Smooth muscle cell (in vitro differentiated cells): Measurements from ENCODE around the gene KRT86. TPM values are rescaled to one million over a fixed set of nuclear protein-coding genes. Genes with fewer than 3 reads are reported as not detected.

ENCODE experiments used
- DNase-seq: peaks from one replicate; lab custom pipeline; 2025; ENCODE audit not compliant: unreplicated experiment; lab: John Stamatoyannopoulos, UW
- H2AFZ ChIP-seq: fragments of 200-600 bp; sonication (generic); 2 replicates; pipeline ENCODE4 v1.6.0; 2016; ENCODE audit warnings: antibody characterized with exemption, low read depth, mild to moderate bottlenecking
- H3F3A ChIP-seq: fragments of 200-600 bp; sonication (generic); 2 replicates; pipeline ENCODE4 v1.6.0; 2017; ENCODE audit warnings: antibody characterized with exemption, low read depth
- H3K27ac ChIP-seq: fragments of 200-600 bp; sonication (generic); 2 replicates; pipeline ENCODE4 v1.5.1; 2016; ENCODE audit warnings: low read depth, mild to moderate bottlenecking
- H3K27me3 ChIP-seq: fragments of 200-600 bp; sonication (generic); 2 replicates; pipeline ENCODE4 v1.6.1; 2016; ENCODE audit warnings: low read depth, mild to moderate bottlenecking
- H3K36me3 ChIP-seq: fragments of 200-600 bp; sonication (generic); 2 replicates; pipeline ENCODE4 v1.5.1; 2016; ENCODE audit warnings: low read depth
- H3K4me1 ChIP-seq: fragments of 200-600 bp; sonication (generic); 2 replicates; pipeline ENCODE4 v1.5.1; 2016; ENCODE audit warnings: low read depth
- H3K4me2 ChIP-seq: fragments of 200-600 bp; sonication (generic); 2 replicates; pipeline ENCODE4 v1.6.0; 2016; ENCODE audit warnings: mild to moderate bottlenecking
- H3K4me3 ChIP-seq: fragments of 200-600 bp; sonication (generic); 2 replicates; pipeline ENCODE4 v1.5.1; 2016; ENCODE audit warnings: mild to moderate bottlenecking
- H3K79me2 ChIP-seq: fragments of 200-600 bp; sonication (generic); 2 replicates; pipeline ENCODE4 v1.6.0; 2016; ENCODE audit warnings: low read depth, mild to moderate bottlenecking
- H3K9ac ChIP-seq: fragments of 200-600 bp; sonication (generic); 2 replicates; pipeline ENCODE4 v1.6.0; 2016; ENCODE audit warnings: low read depth
- H3K9me3 ChIP-seq: fragments of 200-600 bp; sonication (generic); replicated peaks from 2 replicates; pipeline ENCODE4 v1.5.1; 2016; ENCODE audit warnings: low read depth
- H4K20me1 ChIP-seq: fragments of 200-600 bp; sonication (generic); 2 replicates; pipeline ENCODE4 v1.6.0; 2016; ENCODE audit warnings: low read depth
- whole genome bisulfite sequencing: methylation state at CpG from one replicate; pipeline ENCODE4 v1.1.7; 2016; ENCODE audit warnings: low lambda C conversion rate; 5-methylcytosine and 5-hydroxymethylcytosine counted together
- polyA plus RNA-seq: library from polyadenylated mRNA; unstranded; fragments of >200 nt; fragmentation: Nextera tagmentation; extraction: Ambion mirVana; gene quantifications from 2 replicates; pipeline ENCODE4 v1.2.1, GENCODE V29; 2016
- total RNA-seq: library from RNA; depleted of rRNA; stranded (reverse); fragments of >200 nt; gene quantifications from 2 replicates; pipeline ENCODE4 v1.2.3, GENCODE V29; 2014
- TF ChIP-seq, protein P1 (sequence below): fragments of 200-600 bp; sonication (generic); IDR thresholded peaks from 2 replicates; pipeline ENCODE4 v1.5.1; 2017; ENCODE audit warnings: borderline replicate concordance, mild to moderate bottlenecking, antibody characterized with exemption; ENCODE audit not compliant: insufficient read depth, poor library complexity, severe bottlenecking

KRT86 gene
- total and polyA plus RNA-seq, 2 experiments from 2014 or later: not detected

GRCh38 chr12:52291267-52291935, 17.0 kb downstream of the KRT86 start, which contains the start of gene KRT81:
Gene KRT81, minus strand, starts transcription at chr12:52291534. Its CDS starts 69 bp downstream, at chr12:52291465.
- no peak for DNase-seq

DNA sequence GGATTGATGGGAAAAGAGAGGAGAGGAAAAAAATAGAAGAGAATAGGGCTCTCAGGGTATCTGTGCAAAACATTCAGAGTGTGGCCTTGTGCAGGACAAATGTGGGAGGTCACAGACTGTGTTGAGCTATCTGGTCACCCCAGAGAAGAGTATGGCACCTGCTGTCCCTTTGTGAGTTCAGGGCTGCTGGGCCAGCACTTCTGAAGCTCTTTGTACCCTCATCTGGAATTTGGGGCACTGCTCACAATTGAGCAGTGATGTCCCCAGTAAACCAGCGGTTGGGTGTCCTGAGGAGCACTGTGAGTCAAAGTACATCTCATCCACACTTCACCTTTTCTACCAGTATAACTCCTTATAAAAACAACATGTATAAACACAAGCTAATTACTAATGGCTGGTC, 19.5 kb downstream of the KRT86 start:
- no peaks in the 10 kb centered on the region for H3F3A ChIP-seq
- no peaks in the 10 kb centered on the region for H3K36me3 ChIP-seq
- no peak overlapping the region for H3K4me2 ChIP-seq
- H4K20me1 ChIP-seq: no peaks in the 10 kb centered on the region
- H3K79me2 ChIP-seq: no peaks in the 10 kb centered on the region
- no peak overlapping the region for H3K4me3 ChIP-seq
- no peak overlapping the region for H2AFZ ChIP-seq
- no peak overlapping the region for H3K27ac ChIP-seq
- WGBS: 80% methylated on average over 1 of the region's 1 CpG
- no peak overlapping the region for H3K9ac ChIP-seq
- H3K27me3 ChIP-seq: peaks cover 64% of the 10 kb centered on the region
- TF ChIP-seq, protein P1, sequence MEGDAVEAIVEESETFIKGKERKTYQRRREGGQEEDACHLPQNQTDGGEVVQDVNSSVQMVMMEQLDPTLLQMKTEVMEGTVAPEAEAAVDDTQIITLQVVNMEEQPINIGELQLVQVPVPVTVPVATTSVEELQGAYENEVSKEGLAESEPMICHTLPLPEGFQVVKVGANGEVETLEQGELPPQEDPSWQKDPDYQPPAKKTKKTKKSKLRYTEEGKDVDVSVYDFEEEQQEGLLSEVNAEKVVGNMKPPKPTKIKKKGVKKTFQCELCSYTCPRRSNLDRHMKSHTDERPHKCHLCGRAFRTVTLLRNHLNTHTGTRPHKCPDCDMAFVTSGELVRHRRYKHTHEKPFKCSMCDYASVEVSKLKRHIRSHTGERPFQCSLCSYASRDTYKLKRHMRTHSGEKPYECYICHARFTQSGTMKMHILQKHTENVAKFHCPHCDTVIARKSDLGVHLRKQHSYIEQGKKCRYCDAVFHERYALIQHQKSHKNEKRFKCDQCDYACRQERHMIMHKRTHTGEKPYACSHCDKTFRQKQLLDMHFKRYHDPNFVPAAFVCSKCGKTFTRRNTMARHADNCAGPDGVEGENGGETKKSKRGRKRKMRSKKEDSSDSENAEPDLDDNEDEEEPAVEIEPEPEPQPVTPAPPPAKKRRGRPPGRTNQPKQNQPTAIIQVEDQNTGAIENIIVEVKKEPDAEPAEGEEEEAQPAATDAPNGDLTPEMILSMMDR: no peak
- H3K4me1 ChIP-seq: no peaks in the 10 kb centered on the region
- DNase-seq: no peak
- H3K9me3 ChIP-seq: no peaks in the 10 kb centered on the region

More at GRCh38 chr12:52291267-52291935, 17.0 kb downstream of the KRT86 start, which contains the start of gene KRT81:
- no peaks in the 10 kb centered on the region for H4K20me1 ChIP-seq
- H3K36me3 ChIP-seq: no peaks in the 10 kb centered on the region
- H3F3A ChIP-seq: no peaks in the 10 kb centered on the region
- no peak within 1 kb of the TSS for H3K4me2 ChIP-seq
- no peak within 1 kb of the TSS for H3K9ac ChIP-seq
- H3K9me3 ChIP-seq: no peaks in the 10 kb centered on the region
- H3K27me3 ChIP-seq: peaks cover 43% of the 10 kb centered on the region
- H3K4me1 ChIP-seq: no peaks in the 10 kb centered on the region
- H3K27ac ChIP-seq: no peak within 1 kb of the TSS
- no peaks in the 10 kb centered on the region for H3K79me2 ChIP-seq
- WGBS: 81% methylated on average over 18 of the region's 32 CpGs
- H3K4me3 ChIP-seq: no peak within 1 kb of the TSS
- no peak within 1 kb of the TSS for H2AFZ ChIP-seq
- TF ChIP-seq, protein P1: no peak

DNA sequence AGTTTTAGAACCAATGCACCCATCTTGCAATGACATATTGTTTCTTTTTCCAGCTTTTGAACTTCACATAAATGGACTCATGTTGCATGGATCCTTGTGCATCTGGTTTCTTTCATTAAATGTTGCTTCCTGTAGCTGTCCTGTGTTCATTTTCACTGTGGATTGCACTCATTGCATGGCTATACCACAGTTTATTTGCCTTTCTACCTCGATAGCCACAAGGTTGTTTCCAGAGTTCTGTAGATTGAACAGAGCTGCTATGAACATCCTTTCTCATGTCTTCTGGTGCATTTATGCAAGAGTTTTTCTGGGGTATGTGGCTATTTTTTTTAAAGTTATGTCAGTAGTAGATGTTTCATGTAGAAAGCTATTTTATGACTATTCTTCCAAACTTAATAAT, 20.4 kb downstream of the KRT86 start:
- no peaks in the 10 kb centered on the region for H3K79me2 ChIP-seq
- DNase-seq: no peak
- no peak overlapping the region for H3K9ac ChIP-seq
- peaks cover 73% of the 10 kb centered on the region for H3K27me3 ChIP-seq
- WGBS: 58% methylated on average over 1 of the region's 1 CpG
- TF ChIP-seq, protein P1: no peak
- no peaks in the 10 kb centered on the region for H3K9me3 ChIP-seq
- H3K4me3 ChIP-seq: no peak overlapping the region
- no peaks in the 10 kb centered on the region for H3F3A ChIP-seq
- H3K4me2 ChIP-seq: no peak overlapping the region
- H3K36me3 ChIP-seq: no peaks in the 10 kb centered on the region
- H4K20me1 ChIP-seq: no peaks in the 10 kb centered on the region
- no peaks in the 10 kb centered on the region for H3K4me1 ChIP-seq
- H2AFZ ChIP-seq: no peak overlapping the region
- no peak overlapping the region for H3K27ac ChIP-seq

- no peak overlapping the region for H3K4me2 ChIP-seq
- H3K36me3 ChIP-seq: no peaks in the 10 kb centered on the region
- H3F3A ChIP-seq: no peaks in the 10 kb centered on the region
- TF ChIP-seq, protein P1: no peak
- no peaks in the 10 kb centered on the region for H4K20me1 ChIP-seq
- DNase-seq: no peak
- 72% methylated on average over 1 of the region's 1 CpG for WGBS
- H2AFZ ChIP-seq: no peak overlapping the region
- peaks cover 81% of the 10 kb centered on the region for H3K27me3 ChIP-seq
- no peak overlapping the region for H3K9ac ChIP-seq
- H3K4me1 ChIP-seq: no peaks in the 10 kb centered on the region
- H3K79me2 ChIP-seq: no peaks in the 10 kb centered on the region
- no peak overlapping the region for H3K4me3 ChIP-seq
- no peak overlapping the region for H3K27ac ChIP-seq
- H3K9me3 ChIP-seq: no peaks in the 10 kb centered on the region
Measured at GRCh38 chr12:52295663-52296062, 21.2 kb downstream of the KRT86 start.
